ENCODE results near the gene ITSN2.
"Not testable (repeated sequence)": the region's sequence is repeated elsewhere in the genome, so short reads cannot be mapped to it uniquely, and the experiment has no call there.

ITSN2 gene

GRCh38 chr2:24360050-24360962, at the start of gene ITSN2:
TSS of gene ITSN2 (minus strand) at chr2:24360536. CDS start at chr2:24328082, 32,454 bp downstream.
- Histone ChIP-seq H3K27me3 (no peaks in the 10 kb centered on the region), H3K4me3 (peak within 1 kb of the TSS; percentile 84 to 90), H3K9me3 (no peaks in the 10 kb centered on the region), H3K27ac (peak within 1 kb of the TSS; percentile 88 to 98), H3K36me3 (no peaks in the 10 kb centered on the region), H3K4me1 (peaks cover 0 to 35% (median 9%) of the 10 kb centered on the region in 4 donors)
- peak; percentile 83 to 87 for DNase-seq
- no peak for TF ChIP-seq CTCF (IDR thresholded peaks at IDR 0.05)
- intact Hi-C loops (cut with DNase I; ENCODE audit: low total_unique reads), result no loop called here

DNA sequence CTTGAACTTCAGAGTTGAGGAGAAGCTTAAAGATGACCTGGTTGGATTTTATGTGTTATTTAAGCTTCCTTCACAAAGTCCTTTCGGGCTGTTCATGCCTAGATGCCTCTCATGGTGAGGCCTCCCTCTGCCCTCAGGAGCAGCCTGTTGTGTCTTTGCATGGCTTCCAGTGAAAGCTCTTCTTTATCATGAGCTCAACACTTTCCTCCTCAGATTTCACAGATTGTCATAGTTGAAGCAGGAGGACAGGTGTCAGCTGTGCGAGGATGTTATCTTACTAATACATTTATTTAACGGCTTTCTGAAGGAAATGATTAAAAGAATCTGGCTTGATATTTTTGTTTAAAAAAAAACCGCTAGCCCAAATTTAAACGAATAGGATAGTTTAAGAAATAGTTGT, 48.8 kb upstream of the ITSN2 start:
- Histone ChIP-seq H3K27me3 (peaks cover 0 to 18% of the 10 kb centered on the region in 2 donors), H3K4me1 (no peaks in the 10 kb centered on the region), H3K9me3 (no peaks in the 10 kb centered on the region), H3K36me3 (no peaks in the 10 kb centered on the region), H3K4me3 (no peak overlapping the region), H3K27ac (no peak overlapping the region)
- intact Hi-C loops (cut with DNase I; ENCODE audit: low total_unique reads), result loop anchor here (2.0 to 10.0 kb wide), 2 partner anchors 418 to 726 kb away; no protein-coding TSS in a partner anchor
- TF ChIP-seq CTCF (IDR thresholded peaks at IDR 0.05), result no peak
- no peak for DNase-seq

DNA sequence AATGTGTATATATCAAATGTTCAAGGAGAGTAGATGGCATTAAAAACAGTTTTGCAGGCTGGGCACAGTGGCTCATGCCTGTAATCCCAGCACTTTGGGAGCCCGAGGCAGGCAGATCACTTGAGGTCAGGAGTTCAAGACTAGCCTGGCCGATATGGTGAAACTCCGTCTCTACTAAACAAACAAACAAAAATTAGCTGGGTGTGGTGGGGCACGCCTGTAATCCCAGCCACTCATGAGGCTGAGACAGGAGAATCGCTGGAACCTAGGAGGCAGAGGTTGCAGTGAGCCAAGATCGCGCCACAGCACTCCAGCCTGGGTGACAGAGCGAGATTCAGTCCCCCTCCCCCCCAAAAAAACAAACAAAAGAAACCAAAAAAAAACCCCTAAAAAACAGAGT, 48.4 kb upstream of the ITSN2 start:
- not testable (repeated sequence) for H3K36me3 ChIP-seq, H3K4me3 ChIP-seq, H3K4me1 ChIP-seq, H3K27ac ChIP-seq, H3K9me3 ChIP-seq, DNase-seq
- intact Hi-C loops (cut with DNase I; ENCODE audit: low total_unique reads), result loop anchor here (2.0 to 10.0 kb wide), 2 partner anchors 418 to 726 kb away; no protein-coding TSS in a partner anchor
- H3K27me3 ChIP-seq, result peaks cover 0 to 20% of the 10 kb centered on the region in 2 donors

- peaks cover 0 to 5% (median 0%) of the 10 kb centered on the region in 4 donors for H3K4me1 ChIP-seq
- TF ChIP-seq CTCF (IDR thresholded peaks at IDR 0.05), result no peak
- no peak overlapping the region for H3K27ac ChIP-seq
- H3K27me3 ChIP-seq, result peaks cover 0 to 43% of the 10 kb centered on the region in 2 donors
- peak in 1 of 2 donors; percentile 47 for DNase-seq
- no peaks in the 10 kb centered on the region for H3K36me3 ChIP-seq
- H3K9me3 ChIP-seq, result no peaks in the 10 kb centered on the region
- no peak overlapping the region for H3K4me3 ChIP-seq
- intact Hi-C loops (cut with DNase I; ENCODE audit: low total_unique reads), result loop anchor here (10.0 kb wide), 1 partner anchor 730 kb away; no protein-coding TSS in a partner anchor
Observed at GRCh38 chr2:24404491-24404921, 44.2 kb upstream of the ITSN2 start.

GRCh38 chr2:24403832-24404212, 43.5 kb upstream of the ITSN2 start:
- H3K36me3 ChIP-seq, result no peaks in the 10 kb centered on the region
- H3K9me3 ChIP-seq, result no peaks in the 10 kb centered on the region
- peaks cover 0 to 5% (median 0%) of the 10 kb centered on the region in 4 donors for H3K4me1 ChIP-seq
- intact Hi-C loops (cut with DNase I; ENCODE audit: low total_unique reads), result loop anchor here (10.0 kb wide), 1 partner anchor 731 kb away; no protein-coding TSS in a partner anchor
- DNase-seq, result no peak
- H3K4me3 ChIP-seq, result no peak overlapping the region
- peaks cover 0 to 39% of the 10 kb centered on the region in 2 donors for H3K27me3 ChIP-seq
- no peak for TF ChIP-seq CTCF (IDR thresholded peaks at IDR 0.05)
- H3K27ac ChIP-seq, result no peak overlapping the region
